Urothelium cell line (cell line): Measurements from ENCODE around the gene DGKK.
"Not testable (repeated sequence)": the region's sequence is repeated elsewhere in the genome, so short reads cannot be mapped to it uniquely, and the experiment has no call there.

Source experiments
- DNase-seq: peaks from one replicate; pipeline ENCODE4 v3.0.0; 2011; ENCODE audit warnings: low spot score, mixed read lengths
- FAIRE-seq: peaks from 2 replicates; lab custom pipeline; 2011; peaks lifted over from hg19 to GRCh38; lab: Jason Lieb, UNC

Gene DGKK

GRCh38 chrX:50430917-50431575 is 39.6 kb downstream of the DGKK start:
- no peak for FAIRE-seq
- DNase-seq, result no peak

GRCh38 chrX:50428174-50428573 is 42.5 kb downstream of the DGKK start:
- no peak for FAIRE-seq

GRCh38 chrX:50407976-50408375 is 62.6 kb downstream of the DGKK start:
- DNase-seq, result no peak
- FAIRE-seq, result no peak

More at GRCh38 chrX:50428174-50428573, 42.5 kb downstream of the DGKK start:
- no peak for DNase-seq

GRCh38 chrX:50403903-50404302 is 66.7 kb downstream of the DGKK start:
- FAIRE-seq (no peak), DNase-seq (no peak)

DNA sequence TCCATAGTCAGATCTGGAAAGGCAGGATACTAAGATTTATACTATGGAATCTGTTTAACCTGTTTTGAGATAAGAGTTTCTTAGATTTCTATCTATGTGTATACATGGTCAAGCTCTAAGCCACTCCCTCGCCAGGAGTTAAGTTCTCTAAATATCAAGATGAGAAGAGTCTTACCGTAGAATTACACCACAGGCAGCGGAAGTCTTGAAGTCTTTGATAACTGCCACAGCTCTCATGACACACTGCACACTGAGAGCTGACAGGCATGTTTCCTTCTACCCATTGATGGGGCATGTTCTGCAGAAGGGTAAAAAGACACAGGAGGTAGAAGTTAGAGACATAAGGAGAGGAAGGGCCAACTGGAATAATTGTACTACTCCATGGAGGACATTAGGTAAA is 67.7 kb downstream of the DGKK start:
- DNase-seq, result no peak

DNA sequence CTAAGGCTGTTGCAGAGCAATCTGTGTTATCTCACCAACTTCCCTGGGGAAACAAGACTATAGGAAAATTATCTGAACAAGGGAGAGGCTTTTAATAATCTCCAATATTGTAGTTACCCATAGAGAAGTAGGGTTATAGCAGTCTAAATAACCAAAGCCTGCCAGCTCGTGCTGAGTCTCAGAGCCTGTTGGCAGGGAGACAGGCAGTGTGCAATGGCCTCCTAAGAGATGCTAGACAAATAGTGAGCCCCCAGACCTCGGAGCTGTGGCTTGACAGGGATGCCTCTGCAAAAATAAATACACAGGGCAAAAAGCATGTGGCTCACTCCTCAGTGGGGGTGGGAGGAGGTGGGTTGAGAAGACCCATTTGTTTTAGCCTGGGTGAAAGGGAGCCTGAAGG is 76.7 kb downstream of the DGKK start:
- FAIRE-seq (no peak), DNase-seq (no peak)

More for the DNA sequence above, 67.7 kb downstream of the DGKK start:
- no peak for FAIRE-seq

- FAIRE-seq, result no peak
Observed at GRCh38 chrX:50386520-50386919, 84.1 kb downstream of the DGKK start.

GRCh38 chrX:50381729-50382415 is 88.8 kb downstream of the DGKK start:
- no peak for DNase-seq
- no peak for FAIRE-seq

More at GRCh38 chrX:50386520-50386919, 84.1 kb downstream of the DGKK start:
- DNase-seq, result no peak

DNA sequence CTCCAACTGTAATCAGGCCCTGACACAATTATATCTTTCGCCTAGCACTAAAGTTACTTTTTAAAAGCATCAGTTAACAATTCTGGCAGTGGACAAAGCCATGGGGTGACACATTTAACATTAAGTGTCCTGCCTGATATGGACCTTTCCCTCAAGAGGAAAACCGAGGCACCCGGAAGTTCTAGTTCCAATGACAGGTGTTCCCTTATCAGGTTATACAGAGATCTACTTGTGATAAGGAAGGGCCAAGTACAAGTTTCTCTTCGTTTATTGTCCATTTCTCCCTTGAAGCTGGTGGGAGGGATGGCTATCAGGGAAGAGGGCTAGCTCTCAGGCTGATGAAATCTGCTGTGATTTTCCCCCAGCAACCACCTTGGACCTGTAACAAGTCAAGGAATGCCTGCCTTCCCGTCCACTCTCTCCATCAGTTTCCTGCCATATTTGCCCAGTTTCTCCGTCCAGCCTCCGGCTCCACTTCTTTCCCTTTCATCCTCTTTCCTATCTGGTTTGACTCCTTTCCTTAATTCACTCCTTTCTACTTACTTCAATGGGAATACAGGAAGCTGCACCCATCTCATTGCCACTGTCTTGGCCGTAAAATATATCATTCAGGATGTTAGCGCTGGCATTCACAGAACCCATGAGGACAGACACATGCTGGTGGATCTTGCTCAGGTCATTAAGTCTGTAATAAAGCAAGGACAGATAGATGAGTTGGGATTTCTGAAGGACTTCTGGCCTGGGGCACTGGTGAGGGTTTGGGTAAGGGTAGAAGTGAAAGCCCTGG is 95.0 kb downstream of the DGKK start:
- DNase-seq, result no peak
- no peak for FAIRE-seq

DNA sequence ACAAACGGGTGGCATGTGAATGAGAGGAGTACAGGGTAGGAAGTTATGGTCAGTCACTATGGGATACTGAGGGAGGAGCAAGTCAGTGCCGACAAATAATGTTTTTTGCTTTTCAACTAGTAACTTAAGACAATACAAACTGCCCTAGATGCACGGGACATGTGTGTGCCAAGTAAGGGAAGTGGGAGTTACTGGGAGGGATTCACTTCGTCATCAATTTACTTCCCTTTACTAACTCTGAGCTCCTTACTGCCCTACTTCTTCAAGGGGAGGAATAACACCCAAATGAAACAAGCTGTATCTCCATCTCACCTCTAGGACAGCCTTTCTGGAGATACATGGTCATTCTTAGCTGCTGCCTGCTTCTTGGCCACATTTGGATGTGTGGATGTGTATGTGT is 97.7 kb downstream of the DGKK start:
- no peak for FAIRE-seq
- DNase-seq, result no peak

DNA sequence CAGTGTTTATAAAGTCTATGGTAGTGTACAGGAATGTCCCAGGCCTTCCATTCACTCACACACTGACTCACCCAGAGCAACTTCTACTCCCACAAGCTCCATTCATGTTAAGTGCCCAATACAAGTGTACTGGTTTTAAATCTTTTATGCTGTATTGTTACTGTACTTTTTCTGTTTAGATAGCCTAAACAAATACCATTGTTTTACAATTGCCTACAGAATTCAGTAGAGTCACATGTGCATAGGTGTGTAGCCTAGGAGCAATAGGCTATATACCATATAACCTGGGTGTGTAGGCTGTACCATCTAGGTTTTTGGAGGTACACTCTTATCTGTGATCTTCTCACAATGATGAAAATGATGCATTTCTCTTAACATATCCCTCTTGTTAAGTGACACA is 126.7 kb downstream of the DGKK start:
- DNase-seq, result no peak
- FAIRE-seq, result no peak

DNA sequence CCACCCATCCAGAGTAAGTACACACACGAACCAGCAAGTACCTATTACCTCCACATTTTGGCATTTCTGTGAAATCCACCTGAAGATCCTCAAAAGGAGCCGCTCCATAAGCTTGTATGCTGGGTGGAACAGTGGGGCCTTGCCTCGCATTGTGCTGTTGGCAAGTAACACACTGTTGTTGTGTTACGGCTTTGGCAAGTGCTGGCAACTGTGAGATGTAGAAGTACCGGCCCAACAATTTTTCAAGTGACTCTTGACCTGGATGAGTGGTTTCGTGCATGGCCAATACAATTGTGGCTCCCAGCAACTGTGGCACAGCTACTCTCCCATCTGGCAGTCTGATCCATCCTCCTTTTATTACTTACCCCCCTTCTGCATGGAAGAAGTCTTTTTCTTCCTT is 137.3 kb downstream of the DGKK start:
- no peak for DNase-seq
- no peak for FAIRE-seq

DNA sequence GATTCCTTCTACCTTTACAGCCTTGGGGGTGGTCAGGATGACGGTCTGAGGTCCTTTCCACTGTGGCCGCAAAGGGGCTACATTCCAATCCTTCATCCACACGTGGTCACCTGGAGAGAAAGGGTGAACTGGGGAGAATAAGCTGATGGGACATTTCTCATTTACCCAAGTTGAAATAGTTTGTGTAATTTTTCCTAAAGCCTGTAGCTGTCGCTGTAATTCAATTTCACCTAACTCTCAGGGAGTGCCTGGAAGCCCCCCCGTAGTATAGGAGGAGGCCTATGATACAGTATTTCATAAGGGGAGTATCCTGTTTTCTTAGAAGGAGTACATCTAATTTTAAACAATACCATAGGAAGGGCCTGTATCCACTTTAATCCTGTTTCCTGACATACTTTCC is 138.0 kb downstream of the DGKK start:
- not testable (repeated sequence) for DNase-seq, FAIRE-seq

DNA sequence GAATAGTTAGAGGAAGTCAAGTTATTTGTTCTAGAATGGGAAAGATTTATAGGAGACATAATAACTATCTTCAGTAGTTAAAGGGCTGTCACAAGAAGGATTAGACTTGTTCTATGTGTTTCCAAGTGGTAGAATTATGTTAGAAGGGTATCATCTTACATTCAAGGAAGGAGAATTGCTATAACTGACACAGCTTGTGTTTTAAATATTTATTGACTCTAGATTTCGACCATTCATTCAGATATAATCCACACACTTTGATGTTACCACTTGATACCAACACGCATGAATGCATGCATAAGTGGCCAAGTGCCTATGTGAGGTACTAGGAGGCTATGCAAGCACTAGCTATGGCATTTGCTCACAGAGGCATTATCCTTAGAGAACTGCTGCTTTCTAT is 143.4 kb downstream of the DGKK start:
- no peak for FAIRE-seq

More for the DNA sequence above, 143.4 kb downstream of the DGKK start:
- no peak for DNase-seq
